Measurements from ENCODE around the gene TTPAL.

DNA sequence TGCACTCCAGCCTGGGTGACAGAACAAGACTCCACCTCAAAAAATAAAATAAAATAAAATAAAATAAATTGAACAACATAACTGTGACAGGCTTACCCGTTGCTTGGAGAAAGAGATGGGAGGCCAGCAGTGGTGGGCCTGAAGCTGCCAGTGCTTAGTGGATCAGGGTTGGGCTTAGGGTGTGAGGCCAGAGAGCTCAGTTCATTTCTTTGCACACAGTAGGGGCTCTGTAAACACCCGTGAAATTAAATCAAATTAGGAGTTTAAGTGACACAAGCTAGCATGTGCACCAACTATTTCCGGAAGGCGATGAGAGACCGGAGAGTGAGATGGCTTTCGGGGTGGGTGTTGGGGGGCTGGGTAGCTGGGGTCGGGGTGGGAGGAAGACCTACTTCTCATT is 25.8 kb upstream of the TTPAL start:
- TF ChIP-seq, protein P1, sequence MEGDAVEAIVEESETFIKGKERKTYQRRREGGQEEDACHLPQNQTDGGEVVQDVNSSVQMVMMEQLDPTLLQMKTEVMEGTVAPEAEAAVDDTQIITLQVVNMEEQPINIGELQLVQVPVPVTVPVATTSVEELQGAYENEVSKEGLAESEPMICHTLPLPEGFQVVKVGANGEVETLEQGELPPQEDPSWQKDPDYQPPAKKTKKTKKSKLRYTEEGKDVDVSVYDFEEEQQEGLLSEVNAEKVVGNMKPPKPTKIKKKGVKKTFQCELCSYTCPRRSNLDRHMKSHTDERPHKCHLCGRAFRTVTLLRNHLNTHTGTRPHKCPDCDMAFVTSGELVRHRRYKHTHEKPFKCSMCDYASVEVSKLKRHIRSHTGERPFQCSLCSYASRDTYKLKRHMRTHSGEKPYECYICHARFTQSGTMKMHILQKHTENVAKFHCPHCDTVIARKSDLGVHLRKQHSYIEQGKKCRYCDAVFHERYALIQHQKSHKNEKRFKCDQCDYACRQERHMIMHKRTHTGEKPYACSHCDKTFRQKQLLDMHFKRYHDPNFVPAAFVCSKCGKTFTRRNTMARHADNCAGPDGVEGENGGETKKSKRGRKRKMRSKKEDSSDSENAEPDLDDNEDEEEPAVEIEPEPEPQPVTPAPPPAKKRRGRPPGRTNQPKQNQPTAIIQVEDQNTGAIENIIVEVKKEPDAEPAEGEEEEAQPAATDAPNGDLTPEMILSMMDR (IDR thresholded peaks at IDR 0.05), result no peak
- TF ChIP-seq POLR2A (IDR thresholded peaks at IDR 0.05), result no peak
